Measurements from ENCODE around the gene ZBTB12. TPM values are rescaled to one million over a fixed set of nuclear protein-coding genes. Genes with fewer than 3 reads are reported as not detected.
"Not testable (repeated sequence)": the region's sequence is repeated elsewhere in the genome, so short reads cannot be mapped to it uniquely, and the experiment has no call there.

ZBTB12 gene
- total RNA-seq, 1 donor from 2014 or later = 1.7 TPM

DNA sequence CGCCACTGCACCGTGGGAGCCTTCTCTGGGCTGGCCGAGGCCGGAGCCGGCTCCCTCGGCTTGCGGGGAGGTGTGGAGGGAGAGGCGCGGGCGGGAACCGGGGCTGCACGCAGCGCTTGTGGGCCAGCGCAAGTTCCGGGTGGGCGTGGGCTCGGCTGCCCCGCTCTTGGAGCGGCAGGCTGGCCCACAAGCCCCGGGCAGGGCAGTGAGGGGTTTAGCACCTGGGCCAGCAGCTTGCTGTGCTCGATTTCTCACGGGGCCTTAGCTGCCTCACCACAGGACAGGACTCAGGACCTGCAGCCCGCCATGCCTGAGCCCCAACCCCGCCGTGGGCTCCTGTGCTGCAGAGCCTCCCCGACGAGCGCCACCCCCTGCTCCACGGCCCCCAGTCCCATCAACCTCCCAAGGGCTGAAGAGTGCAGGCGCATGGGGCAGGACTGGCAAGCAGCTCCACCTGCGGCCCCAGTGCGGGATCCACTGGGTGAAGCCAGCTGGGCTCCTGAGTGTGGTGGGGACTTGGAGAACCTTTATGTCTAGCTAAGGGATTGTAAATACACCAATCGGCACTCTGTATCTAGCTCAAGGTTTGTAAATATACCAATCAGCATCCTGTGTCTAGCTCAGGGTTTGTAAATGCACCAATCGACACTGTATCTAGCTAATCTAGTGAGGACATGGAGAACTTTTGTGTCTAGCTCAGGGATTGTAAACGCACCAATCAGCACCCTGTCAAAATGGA, 49.7 kb downstream of the ZBTB12 start:
- not testable (repeated sequence) for DNase-seq (ENCODE audit: extremely low read depth, low read depth, low spot score)

DNA sequence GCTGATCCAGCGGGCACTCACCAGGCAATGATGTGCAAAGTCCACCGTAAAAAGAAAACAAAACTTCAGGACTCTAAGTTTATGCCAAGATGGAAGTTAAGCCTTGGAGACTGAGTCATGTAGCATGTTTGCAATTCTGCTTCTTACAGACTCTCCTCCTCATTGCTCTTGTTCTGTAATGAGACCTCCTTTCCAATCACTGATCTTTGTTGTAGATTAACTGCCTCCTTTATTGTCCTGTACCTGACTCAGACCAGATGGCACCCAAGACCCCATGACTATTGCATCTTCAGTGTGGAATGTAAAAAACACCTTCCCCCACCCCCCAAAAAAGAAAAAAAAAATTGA, 50.4 kb downstream of the ZBTB12 start:
- no peak for DNase-seq (ENCODE audit: extremely low read depth, low read depth, low spot score)

DNA sequence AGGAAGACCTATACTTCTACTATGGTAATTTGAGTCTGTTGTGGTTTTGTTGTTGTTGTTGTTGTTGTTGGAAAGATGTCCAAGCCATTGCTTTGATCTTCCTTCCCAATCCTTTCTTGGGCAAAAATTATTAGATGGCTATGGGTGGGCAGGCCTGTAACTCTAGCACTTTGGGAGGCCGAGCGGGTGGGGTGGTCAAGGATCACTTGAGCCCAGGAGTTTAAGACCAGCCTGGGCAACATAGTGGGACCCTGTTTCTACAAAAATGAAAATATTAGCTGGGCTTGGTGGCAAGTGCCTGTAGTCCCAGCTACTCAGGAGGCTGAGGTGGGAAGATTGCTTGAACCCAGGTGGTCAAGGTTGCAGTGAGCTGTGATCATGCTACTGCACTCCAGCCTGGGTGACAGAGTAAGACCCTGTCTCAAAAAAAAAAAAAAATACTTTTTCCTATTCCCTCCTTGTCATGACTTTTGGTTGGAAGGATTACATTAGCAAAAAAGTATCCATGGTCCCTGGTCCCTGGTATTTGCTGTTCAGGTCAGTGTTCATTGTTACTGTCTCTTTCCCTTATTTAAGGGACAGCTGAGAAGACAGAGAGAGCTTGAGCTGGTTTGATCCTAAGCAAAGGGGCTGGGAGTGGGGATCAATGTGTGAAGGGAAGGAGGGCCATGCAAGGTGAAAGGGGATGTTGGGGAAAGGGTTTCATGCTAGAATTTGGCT, 51.0 kb downstream of the ZBTB12 start:
- DNase-seq (ENCODE audit: extremely low read depth, low read depth, low spot score) = no peak

Other genes with a start within 250 kb of the ZBTB12 start
- gene BAG6, start 249.4 kb downstream of the ZBTB12 start, total RNA-seq = 259 and 375 TPM in 2 replicates
- not detected in 2 replicates for gene APOM, start 246.2 kb downstream of the ZBTB12 start, total RNA-seq
- gene C6orf47, start 241.3 kb downstream of the ZBTB12 start, total RNA-seq = 19.1 and 19.6 TPM in 2 replicates
- gene GPANK1, start 237.1 kb downstream of the ZBTB12 start, total RNA-seq = 13.0 and 14.5 TPM in 2 replicates
- 292 and 314 TPM in 2 replicates for gene CSNK2B, start 236.0 kb downstream of the ZBTB12 start, total RNA-seq
- gene LY6G5B, start 232.1 kb downstream of the ZBTB12 start, total RNA-seq = 2.6 and 7.9 TPM in 2 replicates
- gene LY6G5C, start 221.0 kb downstream of the ZBTB12 start, total RNA-seq = 3.7 and 4.1 TPM in 2 replicates
- gene ABHD16A, start 198.8 kb downstream of the ZBTB12 start, total RNA-seq = 35.7 and 49.2 TPM in 2 replicates
- not detected in 2 replicates for gene LY6G6F, start 195.2 kb downstream of the ZBTB12 start, total RNA-seq
- gene LY6G6D, start 186.7 kb downstream of the ZBTB12 start, total RNA-seq = not detected in 2 replicates
- gene LY6G6C, start 180.3 kb downstream of the ZBTB12 start, total RNA-seq = not detected in 2 replicates
- gene MPIG6B, start 178.7 kb downstream of the ZBTB12 start, total RNA-seq = not detected in 2 replicates
- 110 and 138 TPM in 2 replicates for gene DDAH2, start 172.8 kb downstream of the ZBTB12 start, total RNA-seq
- gene CLIC1, start 165.6 kb downstream of the ZBTB12 start, total RNA-seq = 541 and 655 TPM in 2 replicates
- 3.7 and 18.7 TPM in 2 replicates for gene MSH5, start 162.1 kb downstream of the ZBTB12 start, total RNA-seq
- gene SAPCD1, start 139.4 kb downstream of the ZBTB12 start, total RNA-seq = 3.3 and 3.9 TPM in 2 replicates
- gene VWA7, start 124.8 kb downstream of the ZBTB12 start, total RNA-seq = 0.34 and 0.58 TPM in 2 replicates
- 90.9 and 105 TPM in 2 replicates for gene VARS1, start 106.3 kb downstream of the ZBTB12 start, total RNA-seq
- gene LSM2, start 95.1 kb downstream of the ZBTB12 start, total RNA-seq = 45.3 and 74.3 TPM in 2 replicates
- 0.44 and 0.53 TPM in 2 replicates for gene HSPA1L, start 86.8 kb downstream of the ZBTB12 start, total RNA-seq
- 140 and 161 TPM in 2 replicates for gene HSPA1A, start 86.5 kb downstream of the ZBTB12 start, total RNA-seq
- 76.3 and 95.3 TPM in 2 replicates for gene HSPA1B, start 74.3 kb downstream of the ZBTB12 start, total RNA-seq
- 82.6 and 83.5 TPM in 2 replicates for gene NEU1, start 39.3 kb downstream of the ZBTB12 start, total RNA-seq
- gene SLC44A4, start 23.1 kb downstream of the ZBTB12 start, total RNA-seq = 0.05 and 1.7 TPM in 2 replicates
- 39.0 and 46.4 TPM in 2 replicates for gene EHMT2, start 4.4 kb downstream of the ZBTB12 start, total RNA-seq
- gene C2, start 25.6 kb upstream of the ZBTB12 start, total RNA-seq = not detected in 2 replicates
- gene CFB, start 44.0 kb upstream of the ZBTB12 start, total RNA-seq = 0.53 and 2.3 TPM in 2 replicates
- gene NELFE, start 56.9 kb upstream of the ZBTB12 start, total RNA-seq = 101 and 117 TPM in 2 replicates
- 42.1 and 46.3 TPM in 2 replicates for gene SKIC2, start 57.1 kb upstream of the ZBTB12 start, total RNA-seq
- gene DXO, start 70.1 kb upstream of the ZBTB12 start, total RNA-seq = 16.6 and 17.3 TPM in 2 replicates
- 1.3 and 1.8 TPM in 2 replicates for gene C4A, start 80.0 kb upstream of the ZBTB12 start, total RNA-seq
- 1.1 and 1.3 TPM in 2 replicates for gene C4B, start 112.7 kb upstream of the ZBTB12 start, total RNA-seq
- not detected in 2 replicates for gene CYP21A2, start 136.3 kb upstream of the ZBTB12 start, total RNA-seq
- 1.5 and 1.7 TPM in 2 replicates for gene TNXB, start 207.3 kb upstream of the ZBTB12 start, total RNA-seq
- 46.3 and 87.6 TPM in 2 replicates for gene ATF6B, start 226.2 kb upstream of the ZBTB12 start, total RNA-seq
- 3.0 and 5.5 TPM in 2 replicates for gene FKBPL, start 228.2 kb upstream of the ZBTB12 start, total RNA-seq
- gene PRRT1, start 249.9 kb upstream of the ZBTB12 start, total RNA-seq = 0.39 and 0.70 TPM in 2 replicates

All from glomerular endothelial cell (primary cell).